CD4-positive, alpha-beta T cell treated with Interferon gamma for 1 hour (primary cell): ENCODE measurements around the gene PXDN.
"Not testable (repeated sequence)": the region's sequence is repeated elsewhere in the genome, so short reads cannot be mapped to it uniquely, and the experiment has no call there.

ENCODE experiments used
- DNase-seq: peaks from one replicate; pipeline ENCODE4 v3.0.0-alpha.2; 2020

PXDN gene, protein sequence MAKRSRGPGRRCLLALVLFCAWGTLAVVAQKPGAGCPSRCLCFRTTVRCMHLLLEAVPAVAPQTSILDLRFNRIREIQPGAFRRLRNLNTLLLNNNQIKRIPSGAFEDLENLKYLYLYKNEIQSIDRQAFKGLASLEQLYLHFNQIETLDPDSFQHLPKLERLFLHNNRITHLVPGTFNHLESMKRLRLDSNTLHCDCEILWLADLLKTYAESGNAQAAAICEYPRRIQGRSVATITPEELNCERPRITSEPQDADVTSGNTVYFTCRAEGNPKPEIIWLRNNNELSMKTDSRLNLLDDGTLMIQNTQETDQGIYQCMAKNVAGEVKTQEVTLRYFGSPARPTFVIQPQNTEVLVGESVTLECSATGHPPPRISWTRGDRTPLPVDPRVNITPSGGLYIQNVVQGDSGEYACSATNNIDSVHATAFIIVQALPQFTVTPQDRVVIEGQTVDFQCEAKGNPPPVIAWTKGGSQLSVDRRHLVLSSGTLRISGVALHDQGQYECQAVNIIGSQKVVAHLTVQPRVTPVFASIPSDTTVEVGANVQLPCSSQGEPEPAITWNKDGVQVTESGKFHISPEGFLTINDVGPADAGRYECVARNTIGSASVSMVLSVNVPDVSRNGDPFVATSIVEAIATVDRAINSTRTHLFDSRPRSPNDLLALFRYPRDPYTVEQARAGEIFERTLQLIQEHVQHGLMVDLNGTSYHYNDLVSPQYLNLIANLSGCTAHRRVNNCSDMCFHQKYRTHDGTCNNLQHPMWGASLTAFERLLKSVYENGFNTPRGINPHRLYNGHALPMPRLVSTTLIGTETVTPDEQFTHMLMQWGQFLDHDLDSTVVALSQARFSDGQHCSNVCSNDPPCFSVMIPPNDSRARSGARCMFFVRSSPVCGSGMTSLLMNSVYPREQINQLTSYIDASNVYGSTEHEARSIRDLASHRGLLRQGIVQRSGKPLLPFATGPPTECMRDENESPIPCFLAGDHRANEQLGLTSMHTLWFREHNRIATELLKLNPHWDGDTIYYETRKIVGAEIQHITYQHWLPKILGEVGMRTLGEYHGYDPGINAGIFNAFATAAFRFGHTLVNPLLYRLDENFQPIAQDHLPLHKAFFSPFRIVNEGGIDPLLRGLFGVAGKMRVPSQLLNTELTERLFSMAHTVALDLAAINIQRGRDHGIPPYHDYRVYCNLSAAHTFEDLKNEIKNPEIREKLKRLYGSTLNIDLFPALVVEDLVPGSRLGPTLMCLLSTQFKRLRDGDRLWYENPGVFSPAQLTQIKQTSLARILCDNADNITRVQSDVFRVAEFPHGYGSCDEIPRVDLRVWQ (N-terminal part only)

DNA sequence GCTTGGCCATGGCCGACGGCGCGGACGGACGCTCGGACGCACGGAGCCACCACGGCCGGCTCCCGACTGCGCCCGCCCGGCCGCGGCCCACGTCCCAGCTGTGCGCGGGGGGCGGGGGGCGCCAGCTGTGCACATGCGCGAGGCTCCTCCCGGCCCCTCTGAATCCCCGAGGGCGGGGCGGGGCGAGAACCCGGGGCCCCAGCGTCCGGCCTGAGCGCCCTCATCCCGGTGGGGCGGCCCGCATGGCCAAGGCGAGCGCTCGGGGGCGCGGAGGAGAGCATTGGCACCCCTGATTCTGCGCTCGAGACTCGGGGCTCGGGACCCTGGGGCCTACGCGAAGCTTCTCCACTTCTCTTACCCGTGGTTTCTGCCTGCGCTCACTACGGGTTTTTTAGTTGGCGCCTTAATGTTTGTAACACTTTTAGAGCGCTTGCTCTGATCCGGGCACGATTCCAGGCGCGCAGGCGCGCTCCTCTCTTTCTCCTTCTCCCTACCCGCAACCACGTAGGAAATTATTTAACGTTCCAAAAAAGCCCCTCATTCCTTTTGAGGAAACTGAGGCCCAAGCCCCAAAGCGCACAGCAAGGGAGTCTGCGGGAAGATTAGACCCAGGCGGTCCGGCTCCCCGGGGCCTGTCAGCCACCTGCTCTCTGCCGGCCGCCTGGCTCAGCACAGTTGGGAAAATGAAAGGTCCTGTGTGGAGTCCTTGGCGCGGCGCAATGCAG, at the start of gene PXDN:
Gene PXDN, minus strand, starts transcription at position 70 of the 725 bp plus-strand sequence. Its CDS starts 60 bp downstream, at position 10.
- DNase-seq, result no peak

DNA sequence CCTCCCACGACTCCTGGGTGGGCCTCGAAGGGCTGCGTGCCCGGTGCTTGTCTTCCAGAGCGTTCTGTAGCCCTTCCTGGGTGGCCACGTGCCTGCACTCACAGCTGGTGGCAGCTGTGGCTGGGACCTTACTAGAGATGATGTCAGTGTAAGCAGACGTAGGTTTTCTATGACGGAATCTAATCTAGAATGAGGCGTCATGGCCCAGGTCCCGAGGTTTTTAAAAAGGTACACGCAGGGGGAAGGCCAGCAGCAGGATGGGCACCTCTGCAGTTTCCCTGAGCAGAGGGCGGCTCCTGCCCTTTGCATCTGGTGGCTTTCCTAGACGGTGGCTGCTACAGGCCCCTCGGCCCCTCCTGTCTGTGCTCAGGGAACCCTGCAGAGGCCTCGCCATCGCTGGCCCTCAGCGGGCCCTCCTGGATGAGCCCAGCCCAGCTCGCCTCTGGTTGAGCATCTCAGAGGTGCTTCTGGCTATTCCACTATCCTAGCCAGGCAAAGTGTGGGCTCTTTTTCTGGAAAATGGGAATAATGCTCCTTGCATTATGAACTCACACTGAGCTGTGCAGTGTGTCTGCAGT, 49.6 kb upstream of the PXDN start:
- no peak for DNase-seq

DNA sequence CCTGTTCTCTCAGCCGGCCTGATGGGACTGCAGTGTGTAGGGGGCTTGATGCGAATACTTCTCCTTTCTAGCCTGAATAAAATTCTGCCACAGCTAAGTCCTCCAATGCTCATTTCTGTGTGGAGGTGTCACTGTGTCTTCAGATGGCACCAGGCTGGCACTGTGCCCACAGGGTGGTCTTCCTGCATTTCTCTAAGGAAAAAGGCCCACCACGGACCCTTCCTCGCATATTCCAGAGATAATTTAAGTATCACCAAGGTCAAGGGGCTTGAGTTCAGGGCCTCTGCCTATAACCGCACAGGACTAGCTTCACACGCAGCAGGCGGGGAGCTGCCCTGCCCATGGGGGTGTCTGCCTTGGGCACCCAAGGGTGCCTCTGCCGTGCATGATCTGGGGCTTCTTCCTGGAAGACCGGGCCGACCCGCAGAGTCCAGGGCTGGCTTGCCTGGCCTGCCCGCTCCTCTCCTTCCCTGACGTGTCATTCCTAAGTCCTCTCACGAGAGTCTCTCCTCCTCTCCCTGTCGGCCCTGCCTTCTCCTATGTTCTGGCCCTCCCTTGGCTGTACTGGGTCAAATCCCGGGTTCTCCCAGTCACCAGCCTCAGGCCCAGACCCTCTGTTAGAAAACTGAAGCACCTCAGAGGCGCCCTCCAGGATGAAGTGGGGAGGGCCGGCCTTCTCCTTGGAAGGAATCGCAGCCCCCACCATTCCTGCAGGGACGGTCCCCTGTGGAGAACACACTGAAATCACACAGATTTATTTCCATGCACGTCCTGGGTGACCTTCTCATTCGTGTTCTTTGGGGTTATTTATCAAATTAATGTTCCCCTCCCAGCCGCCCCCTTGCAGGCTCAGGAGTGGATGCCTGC, 48.9 kb upstream of the PXDN start:
- no peak for DNase-seq

DNA sequence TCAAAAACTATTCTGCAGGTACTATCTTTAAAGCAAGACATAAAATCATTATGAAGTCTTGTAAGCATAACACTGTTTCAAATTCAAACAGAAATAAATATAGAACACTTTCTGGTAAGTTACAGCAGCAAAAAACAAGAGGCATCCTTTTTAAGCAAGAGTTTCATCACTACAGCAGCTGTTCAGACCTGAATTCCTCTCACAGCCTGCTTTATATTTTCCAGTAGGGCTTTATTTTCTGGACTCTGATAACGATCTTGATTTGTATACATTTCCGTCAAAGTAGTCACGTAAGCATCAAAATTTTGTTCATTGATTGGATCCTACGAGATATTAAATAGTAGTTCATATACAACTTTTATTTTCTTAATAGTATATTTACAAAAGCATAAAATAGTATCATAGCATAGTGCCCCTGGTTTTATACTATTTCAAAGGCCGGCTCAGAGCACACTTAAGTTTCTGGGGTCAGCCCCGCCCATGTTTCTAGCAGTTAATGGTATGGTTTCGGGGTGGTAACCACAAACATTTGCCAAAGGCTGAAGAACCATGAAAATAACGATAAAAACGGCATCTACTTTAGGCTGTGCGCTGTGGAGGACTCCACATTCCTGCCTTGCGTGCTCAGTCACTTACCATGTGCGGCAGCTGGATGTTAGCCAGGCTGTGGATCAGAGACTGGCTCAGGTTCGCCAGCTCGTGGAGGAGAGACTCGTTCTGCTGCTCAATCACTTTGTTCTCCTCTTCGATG, 47.5 kb upstream of the PXDN start:
- no peak for DNase-seq

DNA sequence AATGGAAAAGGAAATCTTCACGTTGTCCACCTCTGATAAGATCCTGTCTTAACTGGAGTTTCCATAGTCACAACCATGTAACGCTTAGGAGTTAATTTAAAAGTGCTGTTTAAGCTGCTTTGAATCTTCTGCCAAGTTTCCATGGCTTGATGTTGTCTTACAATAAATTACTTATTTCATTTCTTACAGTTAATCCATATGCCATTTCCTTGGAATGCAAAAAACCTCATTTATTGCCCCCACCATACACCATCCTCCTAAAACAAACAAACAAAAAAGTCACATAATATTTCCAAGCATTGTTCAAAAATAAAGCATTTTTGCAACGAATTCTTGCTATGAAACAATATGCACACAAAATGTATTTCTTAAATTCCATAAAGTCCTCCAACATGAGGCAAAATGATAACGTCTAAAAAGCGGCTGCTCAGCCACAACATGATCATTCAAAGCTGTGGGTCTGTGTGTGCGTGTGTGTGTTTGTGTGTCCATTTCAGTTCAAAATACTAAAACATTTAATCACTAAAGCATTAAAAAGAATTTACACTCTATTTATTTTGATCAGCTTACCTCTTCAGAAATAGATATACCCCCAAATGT, 46.8 kb upstream of the PXDN start:
- no peak for DNase-seq

DNA sequence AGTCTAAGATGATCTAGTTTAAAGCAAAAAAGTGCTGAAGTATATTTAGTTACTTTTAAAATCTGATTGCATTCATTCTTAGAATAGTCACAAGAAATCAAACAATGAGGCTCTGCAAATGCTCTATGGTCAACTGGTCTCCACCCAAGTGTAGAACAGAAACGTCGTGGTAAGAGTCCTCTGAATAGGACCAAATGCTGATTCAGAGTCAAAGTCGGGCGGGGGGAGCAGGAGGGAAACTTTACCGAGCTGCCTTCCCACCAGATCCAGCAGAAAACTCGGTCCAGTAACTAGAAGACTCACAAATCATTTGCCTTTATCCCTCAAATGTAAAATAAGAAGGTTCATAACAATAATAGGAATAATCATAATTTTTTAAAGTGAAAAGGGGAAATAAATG, 46.2 kb upstream of the PXDN start:
- no peak for DNase-seq

DNA sequence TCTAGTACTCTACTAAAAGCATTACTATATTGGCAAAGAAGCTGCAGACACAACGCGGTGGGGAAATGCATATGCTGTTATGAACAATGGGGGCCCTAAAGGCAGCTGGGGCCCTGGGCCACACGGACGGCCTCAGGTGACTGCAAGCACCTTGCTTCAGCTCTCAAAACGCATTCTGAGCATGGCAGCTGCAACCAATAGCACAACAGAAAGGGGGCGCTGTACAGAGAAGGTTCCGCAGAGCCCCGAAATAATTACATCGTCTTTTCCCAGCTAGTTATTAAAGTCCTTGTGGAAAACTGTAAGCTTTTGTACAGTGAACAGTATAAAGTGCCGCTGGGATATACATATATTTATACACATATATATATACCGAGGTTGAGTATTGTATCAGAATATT, 45.3 kb upstream of the PXDN start:
- DNase-seq, result no peak

DNA sequence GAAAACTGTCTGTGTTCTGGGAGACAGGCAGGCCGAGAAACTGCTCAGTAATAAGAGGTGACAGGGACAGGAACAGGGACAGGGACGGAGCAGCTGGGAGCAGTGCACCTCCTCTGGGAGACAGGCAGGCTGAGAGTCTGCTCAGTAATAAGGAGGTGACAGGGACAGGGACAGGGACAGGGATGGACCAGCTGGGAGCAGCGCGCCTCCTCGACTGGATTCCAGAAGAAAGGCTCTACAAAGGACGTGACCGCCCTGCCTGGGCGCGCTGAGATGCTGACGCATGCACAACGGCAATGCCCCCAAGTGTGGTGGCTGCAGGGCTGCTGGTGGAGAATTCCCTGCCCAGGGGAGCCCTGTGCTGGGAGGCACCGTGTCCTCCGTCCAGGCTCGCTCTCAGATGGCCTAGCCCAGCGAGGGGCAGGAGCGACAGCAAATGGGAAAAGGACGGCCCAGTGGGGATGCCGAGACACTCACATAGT, 44.2 kb upstream of the PXDN start:
- DNase-seq, result no peak

DNA sequence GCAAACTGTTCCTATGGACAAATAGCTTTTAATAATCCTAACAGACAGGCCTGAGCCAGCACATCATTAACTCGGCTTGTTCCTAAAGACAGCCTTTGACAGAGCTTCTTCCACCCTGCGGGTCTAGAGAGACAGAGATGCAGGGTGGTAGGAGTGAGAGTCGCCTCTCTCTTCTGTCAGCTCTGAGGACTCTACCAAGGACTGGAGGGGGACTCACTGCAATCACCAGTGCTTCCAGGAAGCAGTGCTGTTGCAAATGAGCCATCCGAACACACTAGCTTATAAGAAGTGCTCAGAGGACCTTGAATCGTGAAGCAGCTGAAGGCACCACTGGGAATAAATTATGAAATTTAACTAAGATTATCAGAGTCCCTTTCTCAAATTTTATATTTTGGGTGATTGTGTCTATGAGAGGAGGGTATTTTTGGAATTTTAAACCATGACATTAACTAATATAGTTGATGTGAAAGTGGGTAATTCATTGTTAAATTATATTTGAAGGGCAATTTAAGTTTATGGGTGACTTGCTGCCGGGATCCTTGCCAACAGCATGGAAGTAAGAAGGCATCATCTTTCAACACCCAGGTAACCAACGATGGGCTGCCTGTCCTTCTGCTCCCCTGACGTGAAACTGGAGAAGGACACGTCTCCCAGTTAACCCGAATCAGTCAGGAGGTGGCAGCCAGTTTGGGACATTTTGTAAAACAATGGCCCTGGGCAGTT, 43.6 kb upstream of the PXDN start:
- DNase-seq, result no peak

DNA sequence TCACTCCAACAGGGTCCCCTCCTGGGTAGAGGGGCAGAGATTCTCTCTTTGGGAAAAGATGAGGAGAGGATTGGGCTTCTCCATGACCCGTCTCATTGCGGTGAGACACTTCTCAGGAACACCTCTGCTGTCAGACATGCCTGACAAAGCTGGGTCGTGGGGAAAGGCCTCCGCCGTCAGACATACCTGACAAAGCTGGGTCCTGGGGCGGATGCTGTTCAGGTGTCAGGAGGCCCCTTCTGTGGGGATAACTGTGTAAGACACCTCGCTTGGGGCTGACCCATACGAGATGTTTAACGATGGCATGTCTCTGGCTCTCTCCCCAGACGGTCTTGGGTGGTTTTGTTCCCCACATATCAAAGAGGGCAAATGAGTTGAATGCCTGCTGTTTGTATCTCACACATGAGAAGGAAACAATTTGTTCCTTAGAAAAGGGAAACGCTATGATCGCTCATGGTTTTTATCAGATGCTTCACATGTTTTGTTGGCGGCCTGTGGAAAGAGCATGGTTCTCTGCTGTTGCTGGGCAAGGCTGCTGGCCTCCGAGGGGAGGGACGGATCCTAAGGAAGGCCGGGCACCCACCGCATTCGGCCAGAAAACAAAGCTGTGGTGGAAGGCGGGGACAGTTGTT, 40.8 kb upstream of the PXDN start:
- no peak for DNase-seq

DNA sequence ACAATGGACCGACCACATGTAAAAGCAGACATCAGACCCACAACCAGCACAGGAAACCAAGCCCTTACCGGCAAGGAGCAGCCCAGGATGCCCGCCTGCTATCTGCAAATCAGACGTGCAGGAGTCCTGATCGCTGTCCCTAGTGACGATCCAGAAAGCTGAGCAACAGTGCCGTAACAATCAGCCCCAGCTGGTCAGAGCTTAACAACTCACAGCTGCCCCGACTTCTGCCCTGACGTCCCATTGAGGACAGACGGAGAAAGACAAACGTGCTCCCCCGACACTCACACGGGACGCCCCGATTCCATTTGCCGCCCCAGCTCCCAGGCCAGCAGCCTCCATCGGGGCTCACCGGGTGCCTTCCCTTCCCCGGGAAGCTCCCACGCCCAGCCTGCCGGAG, 39.8 kb upstream of the PXDN start:
- no peak for DNase-seq

DNA sequence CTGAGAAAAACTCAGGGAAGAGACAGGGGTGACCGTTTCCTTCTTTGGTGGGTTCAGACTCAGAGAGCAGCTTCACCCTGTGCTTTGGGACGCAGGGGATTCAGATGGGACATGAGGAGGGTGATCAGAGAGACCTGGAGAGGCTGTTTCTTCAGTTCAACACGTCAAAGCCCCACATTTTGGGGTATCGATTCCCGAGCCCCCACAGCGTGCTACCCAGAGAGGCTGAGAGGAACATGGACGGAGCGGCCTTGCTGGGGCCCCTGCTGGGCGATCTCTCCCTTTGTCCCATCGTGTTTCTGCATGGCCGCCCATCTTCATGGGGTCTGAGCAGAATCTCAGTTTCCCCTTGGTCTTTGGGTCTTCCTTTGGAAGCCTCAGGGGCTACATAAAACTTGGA, 38.2 kb upstream of the PXDN start:
- DNase-seq, result no peak

DNA sequence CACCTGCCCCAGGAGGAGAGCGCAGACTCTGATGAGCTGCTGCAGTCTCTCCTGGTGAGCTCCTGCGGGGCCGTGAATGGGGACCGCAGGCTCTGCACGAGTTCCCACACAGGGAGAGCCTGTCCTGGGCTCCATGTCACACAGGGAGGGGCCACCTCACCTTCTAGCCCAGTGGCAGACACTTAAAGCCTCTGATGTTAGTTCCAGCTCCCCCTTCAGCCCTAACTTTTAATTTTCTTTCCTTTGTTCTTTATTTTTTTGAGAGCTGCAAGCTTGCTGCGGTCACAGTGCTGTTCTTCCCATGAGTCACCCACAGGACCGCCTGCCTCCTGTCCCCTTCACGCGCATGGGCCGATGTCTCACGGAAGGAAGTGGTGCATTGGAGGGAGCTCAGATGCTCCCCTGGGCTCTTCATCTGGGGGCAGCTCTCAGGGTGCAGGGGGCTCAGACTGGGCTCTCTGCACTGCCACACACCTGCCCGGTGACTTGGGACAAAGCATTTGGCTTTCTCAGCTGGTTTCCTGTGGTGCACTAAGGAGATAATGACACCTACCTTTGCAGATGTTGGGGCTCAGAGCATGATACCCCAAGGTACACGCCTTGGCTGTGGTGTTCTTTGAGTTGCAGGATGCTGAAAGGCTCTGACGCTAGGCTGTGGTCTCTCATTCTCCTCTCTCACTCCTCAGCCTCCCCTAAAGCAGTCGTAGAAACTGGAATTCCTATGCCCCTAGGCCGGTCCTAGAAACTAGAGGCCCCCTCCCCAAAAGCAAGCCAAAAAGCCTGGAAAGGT, 37.2 kb upstream of the PXDN start:
- DNase-seq, result no peak

DNA sequence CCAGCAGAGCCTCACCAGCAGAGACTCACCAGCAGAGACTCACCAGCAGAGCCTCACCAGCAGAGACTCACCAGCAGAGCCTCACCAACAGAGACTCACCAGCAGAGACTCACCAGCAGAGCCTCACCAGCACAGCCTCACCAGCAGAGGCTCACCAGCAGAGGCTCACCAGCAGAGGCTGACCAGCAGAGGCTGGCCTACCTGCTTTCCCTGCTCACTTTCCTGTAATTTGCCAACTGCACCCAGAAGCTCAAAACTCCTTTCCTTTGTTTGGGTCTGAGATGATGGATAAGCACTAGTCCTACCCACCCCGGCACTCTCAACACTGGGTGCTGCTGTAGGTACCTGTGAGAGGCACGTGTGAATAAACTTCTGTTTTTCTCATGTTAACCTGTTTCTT, 36.4 kb upstream of the PXDN start:
- DNase-seq, result no peak

DNA sequence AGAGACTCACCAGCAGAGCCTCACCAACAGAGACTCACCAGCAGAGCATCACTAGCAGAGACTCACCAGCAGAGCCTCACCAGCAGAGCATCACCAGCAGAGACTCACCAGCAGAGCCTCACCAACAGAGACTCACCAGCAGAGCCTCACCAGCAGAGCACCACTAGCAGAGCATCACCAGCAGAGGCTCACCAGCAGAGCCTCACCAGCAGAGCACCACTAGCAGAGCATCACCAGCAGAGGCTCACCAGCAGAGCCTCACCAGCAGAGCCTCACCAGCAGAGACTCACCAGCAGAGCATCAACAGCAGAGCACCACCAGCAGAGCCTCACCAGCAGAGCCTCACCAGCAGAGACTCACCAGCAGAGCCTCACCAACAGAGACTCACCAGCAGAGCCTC, 35.7 kb upstream of the PXDN start:
- not testable (repeated sequence) for DNase-seq

DNA sequence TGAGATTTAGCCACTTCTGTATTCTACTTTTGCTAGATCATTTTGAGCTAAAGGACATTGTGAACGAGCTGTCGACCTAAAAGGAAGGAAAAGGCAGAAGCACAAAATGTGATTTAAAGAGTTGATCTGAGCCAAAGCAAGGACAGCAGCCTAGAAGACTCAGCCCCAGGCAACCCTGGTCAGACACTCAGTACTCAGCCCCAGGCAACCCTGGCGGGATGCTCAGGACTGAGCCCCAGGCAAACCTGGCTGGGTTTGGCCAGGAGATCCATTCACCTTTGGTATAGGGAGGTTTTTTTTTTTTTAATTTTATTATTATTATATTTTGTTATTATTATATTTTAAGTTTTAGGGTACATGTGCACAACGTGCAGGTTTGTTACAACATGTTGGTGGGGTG, 34.3 kb upstream of the PXDN start:
- no peak for DNase-seq

DNA sequence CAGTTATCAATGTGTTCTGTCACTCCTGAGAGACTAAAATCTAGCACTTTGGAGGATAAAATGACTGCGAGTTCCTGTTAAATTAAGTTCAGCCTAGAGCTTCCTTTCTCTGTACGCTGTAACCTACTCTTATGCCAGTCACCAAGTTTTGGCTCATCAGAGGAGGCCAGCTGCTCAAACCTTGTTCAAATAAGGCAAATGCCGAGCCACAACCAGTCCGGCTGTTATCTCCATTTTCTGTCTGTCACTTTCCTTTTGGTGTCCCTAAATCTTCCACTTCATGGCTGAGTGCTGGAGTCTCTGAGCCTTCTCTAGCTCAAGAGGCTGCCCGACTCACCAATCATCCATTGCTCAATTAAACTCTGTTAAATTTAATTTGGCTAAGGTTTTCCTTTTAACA, 33.5 kb upstream of the PXDN start:
- DNase-seq, result no peak

DNA sequence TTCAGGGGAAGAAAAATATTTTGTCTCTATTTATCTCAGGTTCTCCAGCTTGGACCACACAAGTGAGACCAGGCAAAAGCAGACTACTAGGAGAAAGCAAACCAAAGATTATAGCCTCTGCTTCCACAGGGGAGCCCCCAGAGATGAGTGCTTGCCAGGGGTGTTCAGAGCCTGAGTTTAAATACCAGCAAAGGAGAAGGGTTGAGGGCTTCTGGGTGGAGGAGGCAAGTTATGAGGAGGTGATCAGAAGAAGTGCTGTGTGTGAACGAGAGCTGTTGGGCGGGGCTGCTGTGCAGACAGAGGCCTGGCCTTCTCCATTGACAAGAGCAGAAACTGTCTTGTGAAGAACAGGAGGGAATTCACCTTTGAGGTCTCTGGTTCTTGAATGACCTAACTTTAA, 32.8 kb upstream of the PXDN start:
- DNase-seq, result no peak
